ENCODE data around the gene NUMBL.

Gene NUMBL

DNA sequence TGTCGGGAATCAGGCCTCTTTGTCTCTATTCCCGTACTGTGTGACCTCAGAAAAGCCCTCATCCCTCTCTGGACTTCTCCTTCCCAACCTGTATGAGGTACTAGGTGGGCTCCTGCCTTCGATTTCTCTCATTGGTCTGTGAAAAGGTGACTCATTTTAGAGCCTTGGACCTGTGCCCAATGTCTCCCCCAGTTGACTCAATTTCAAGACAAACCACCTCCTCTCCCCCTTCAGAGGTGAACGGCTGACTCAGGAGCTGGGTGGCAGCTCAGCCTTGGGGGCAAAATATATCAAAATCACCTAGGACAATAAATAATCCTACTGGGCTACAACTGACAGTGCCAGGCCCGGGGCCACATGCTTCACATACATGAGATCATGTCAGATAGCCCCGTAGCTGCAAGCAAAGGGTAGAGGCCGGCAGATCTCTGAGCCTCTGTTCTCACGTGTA is 25.6 kb upstream of the NUMBL start:
- peak; percentile 67 for DNase-seq (ENCODE audit: low spot score)

DNA sequence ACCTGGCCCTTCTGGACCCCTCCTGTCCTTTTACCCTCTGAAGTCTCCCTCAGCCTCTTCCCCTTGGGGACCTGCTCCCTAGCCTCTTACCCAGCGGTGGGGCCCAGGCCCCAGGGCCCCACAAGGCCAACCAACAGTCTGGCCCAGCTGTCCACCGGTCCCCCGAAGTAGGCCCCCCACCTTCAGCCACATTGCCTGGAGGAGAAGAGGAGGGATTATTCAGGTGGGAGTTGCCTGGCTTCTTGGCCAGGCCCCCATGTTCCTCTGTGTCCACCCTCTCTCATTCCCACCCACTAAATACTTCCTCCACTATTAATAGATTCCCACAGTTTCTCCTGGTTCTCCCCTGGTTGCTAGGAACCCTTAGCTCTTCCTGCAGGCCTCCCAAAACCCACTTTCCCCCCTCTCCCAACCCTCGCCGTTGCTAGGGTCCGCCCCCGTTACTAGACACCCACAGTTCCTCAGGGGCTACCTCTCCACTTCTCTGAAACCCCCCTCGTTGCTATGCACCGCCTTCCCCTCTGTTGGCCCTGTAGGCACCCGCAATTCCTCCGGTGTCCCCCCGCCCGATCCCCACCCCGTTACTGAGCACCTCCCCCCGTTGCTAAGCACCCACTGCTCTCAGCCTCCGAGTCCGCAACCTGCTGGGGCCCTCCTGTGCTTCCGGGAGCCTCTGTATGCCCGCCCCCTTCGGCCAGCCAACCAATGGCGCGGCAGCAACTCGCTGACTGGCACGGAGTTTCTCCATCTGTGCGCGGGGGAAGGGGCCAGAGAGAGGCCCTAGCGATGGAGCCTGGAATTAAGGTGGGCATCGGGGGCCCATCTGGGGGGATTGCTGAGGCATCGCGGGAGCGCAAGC is 24.2 kb upstream of the NUMBL start:
- peak; percentile 94 for DNase-seq (ENCODE audit: low spot score)

DNA sequence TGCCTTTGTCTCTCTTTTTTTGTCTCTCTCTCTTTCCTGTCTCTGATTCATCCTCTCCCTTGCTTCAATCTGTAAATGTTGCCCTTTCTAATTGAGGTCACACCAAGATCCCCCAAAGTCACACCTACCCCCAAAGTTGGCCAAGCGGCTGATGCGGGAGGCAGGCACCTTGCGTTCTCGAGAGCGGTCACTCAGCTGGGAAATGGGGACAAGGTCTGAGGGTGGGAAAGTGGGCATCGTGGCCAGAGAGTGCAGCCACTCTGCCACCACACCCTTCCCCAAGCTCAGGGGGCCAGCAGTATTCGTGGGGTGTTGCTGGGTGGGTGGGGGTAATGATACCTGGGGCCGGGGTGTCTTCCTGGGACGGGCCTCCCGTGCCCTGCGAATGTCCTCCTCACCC is 23.5 kb upstream of the NUMBL start:
- no peak for DNase-seq (ENCODE audit: low spot score)

DNA sequence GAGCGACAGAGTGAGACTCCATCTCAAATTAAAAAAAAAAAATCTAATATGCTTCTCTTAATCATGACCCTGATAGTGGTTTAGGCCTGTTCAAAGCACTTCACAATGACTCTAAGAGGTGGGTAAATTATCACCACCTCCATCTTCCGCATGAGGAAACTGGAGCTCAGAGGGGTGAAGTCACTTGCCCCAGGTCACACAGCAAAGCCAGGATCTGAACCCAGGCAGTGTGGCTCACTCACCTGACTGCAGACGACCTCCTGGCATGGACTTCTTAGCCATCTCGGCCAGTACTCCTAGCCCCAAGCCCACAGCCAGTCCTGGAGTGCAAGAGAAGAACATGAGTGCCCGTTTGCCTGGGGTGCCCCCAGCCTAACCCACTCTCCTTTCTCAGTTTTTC is 19.4 kb upstream of the NUMBL start:
- no peak for DNase-seq (ENCODE audit: low spot score)

DNA sequence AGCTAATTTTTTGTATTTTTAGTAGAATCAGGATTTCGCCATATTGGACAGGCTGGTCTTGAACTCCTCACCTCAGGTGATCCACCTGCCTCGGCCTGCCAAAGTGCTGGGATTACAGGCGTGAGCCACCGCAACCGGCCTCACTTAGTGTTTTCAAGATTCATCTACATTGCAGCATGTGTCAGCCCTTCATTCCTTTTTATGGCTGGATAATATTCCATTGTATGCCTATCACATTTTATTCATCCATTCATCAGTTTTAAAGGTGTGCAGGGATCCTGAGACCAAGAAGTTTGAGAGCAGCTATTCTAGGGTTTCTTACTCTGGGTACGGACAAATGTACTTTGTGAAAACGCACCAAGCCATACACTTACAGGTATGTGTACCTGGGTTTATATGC is 17.2 kb upstream of the NUMBL start:
- DNase-seq (ENCODE audit: low spot score), result no peak

DNA sequence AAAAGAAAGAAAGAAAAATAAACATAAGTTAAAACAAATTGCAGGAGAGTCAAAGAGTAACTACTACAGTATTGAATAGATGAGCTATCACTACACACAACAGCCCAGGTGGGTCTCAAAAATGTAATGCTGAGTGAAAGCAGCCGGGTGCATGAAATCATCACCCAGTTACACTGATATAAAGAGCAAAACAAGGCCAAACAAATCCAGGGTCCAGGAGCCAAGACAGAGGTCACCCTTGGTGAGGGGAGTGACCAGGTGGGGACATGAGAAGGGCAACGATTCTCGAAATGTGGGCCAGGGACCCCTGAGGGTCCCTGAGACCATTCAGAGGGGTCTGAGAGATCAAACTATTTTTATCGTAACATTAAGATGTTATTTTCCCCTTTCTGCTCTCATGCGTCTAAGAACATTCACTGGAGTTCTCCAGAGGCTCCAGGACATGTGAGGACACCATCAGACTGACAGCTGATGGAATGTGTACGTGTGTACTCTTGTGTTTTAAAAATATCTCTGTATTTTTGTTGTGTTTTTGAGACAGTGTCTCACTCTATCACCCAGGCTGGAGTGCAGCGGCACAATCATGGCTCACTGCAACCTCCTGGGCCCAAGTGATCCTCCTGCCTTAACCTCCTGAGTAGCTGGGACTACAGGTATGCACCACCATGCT is 15.6 kb upstream of the NUMBL start:
- DNase-seq (ENCODE audit: low spot score), result no peak

DNA sequence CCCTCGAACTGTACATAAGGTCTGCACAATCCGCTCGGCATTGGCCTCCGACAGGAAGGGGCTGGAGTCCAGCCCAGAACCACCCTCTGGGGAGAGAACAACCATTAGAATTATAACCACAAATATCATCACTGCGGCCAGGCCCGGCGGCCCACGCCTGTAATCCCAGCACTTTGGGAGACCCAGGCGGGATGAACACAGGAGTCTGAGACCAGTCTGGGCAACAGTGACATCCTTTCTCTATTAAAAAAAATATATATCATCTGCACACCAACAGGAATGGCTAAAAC is 14.9 kb upstream of the NUMBL start:
- DNase-seq (ENCODE audit: low spot score), result no peak

DNA sequence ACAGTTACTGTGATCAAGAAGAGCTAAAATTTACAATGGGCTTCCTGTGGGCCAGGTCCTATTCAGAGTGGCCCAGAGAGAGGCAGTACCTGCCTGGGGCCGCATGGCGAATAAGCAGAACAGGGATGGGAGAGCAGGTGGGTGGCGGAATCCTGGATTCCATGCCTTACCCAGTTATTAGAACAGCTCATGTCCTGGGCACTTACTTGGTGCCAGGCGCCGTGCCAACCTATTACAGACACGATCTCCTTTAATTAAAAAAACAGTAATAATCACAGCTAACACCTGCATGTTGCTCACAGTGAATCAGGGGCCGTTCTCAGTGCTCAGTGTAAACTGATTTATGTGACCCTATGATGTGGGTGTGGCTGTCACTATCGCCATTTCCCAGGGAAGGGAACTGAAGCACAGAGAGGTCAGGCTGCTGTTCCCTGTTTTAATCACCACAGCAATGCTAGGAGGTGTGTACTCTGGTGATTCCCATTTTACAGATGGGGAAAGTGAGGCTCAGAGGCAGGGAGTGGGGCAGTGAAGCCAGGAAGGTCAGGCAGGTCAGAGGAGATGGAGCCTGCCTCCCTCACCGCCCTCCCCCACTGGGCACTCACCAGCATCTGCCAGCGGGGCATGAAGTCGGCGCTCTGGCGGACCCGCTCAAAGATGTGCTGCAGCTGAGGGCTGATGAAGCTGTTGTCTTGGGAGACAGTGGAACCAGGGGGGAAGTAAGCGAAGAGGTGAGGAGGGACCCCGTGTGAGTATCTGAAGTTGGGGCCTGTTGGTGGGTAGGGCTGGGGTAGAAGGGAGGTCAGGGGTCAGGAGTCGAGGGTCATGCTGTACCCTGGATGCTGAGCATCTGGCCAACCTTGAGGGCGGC is 14.3 kb upstream of the NUMBL start:
- DNase-seq (ENCODE audit: low spot score), result no peak

DNA sequence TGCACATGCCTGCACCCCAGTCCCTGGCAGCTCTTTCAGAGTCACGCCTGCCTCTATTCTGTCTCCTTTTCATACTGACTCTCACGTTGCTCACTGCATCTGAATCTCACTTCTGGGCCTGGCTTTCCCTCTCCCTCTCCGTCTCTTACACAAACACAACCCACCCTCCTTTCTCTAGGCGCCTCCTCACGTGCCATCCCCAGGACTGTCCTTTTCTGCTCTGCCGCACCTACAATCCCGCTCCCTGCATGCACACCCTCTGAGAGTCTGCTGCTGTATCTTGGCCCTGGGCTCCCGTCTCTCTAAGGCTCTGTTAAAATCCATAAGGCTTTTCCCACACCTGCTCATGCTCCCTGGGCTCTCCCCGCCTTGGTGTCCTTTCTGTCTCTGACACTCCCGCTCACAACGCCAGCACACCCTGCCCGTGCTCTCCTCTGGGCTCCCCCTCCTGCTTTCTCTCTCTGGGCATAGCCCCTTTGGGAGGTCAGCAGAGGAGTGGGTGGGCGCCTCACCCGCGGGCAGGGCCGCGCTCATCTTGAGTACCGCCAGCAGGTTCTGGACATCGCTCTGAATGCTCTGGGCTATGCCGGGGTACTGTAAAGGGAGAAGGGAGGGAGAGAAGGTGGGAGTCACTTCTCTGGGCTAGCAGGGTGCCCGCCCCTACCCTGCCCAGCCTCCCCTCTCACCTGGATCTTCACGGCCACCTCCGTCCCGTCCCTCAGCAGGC is 12.7 kb upstream of the NUMBL start:
- DNase-seq (ENCODE audit: low spot score), result no peak

DNA sequence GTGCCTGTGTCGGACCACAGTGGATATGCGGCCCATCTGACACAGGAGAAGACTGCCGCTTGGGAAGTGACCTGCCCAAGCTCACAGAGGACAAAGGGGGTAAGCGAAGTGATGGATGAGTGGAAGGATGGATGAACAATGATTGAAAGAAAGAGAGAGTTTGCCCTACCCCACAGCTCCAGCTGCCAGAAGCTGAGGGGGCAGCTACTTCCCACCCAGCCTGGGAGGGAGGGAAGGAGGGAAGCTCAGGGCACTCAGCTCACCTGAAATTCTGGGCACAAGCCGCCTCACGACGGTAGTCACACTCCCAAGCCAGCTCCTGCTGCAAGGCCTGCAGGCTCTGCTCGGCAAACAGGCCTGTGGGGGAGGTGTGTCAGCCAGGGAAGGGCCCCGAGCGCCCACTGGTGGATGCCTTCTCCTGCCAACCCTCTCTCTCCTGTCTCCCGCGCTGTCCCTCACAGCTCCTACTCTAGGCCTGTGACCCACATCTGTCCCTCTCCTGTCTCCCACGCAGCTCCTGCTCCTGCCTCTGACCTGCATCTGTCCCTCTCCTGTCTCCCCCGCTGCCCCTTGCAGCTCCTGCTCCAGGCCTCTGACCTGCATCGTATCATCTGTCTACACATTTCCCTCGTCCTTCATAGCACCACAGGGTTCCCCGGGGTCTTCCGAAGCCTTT is 12.0 kb upstream of the NUMBL start:
- DNase-seq (ENCODE audit: low spot score), result no peak

DNA sequence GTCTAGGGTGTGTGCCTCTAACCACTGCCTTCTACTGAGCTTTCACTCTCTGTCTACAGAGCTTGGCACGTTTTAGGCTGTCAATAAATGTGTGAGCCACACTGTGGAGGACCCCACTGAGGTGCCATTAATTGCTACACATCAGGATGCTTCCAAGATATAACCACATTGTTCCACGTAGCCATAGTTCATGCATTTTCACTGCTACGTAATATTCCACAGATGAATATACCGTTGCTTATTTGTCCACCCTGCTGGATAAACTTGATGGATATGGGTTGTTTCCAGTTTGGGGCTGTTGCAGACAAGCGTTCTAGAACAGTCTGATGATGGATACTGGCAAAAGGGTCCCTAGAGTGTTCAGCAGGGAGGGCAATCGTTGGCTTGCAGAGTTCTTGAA is 11.3 kb upstream of the NUMBL start:
- DNase-seq (ENCODE audit: low spot score), result no peak

DNA sequence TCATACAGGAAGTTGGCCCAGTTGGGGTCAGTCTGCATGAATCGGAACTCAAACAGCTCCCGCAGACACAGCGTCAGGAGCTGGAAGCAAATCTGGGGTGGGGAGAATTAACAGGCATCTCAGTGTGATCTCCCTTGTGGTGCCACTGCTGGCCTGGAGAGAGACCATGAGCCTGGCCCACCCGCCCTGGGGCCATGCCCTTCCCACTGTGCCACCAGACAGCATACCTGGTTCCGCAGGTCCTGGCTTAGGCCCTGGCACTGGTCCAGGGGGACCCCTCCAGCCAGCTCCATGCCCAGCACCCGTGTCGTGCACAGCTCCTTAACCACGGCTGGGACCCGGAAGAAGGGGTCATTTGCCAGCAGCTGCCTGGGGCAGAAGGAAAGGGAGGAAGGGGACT is 9.6 kb upstream of the NUMBL start:
- DNase-seq (ENCODE audit: low spot score), result no peak

DNA sequence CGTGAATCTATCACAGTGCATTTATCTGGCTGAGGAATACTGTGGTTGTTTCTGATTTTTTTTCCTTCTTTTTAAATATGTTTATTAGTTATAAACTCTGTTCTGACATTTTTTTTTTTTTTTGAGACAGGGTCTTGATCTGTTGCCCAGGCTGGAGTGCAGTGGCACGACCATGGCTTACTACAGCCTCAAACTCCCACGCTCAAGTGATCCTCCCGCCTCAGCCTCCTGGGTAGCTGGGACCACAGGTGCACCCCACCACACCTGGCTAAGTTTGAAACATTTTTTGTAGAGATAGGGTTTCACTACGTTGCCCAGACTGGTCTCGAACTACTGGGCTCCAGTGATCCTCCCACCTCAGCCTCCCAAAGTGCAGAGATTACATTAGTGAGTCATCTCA is 6.6 kb upstream of the NUMBL start:
- DNase-seq (ENCODE audit: low spot score), result no peak

DNA sequence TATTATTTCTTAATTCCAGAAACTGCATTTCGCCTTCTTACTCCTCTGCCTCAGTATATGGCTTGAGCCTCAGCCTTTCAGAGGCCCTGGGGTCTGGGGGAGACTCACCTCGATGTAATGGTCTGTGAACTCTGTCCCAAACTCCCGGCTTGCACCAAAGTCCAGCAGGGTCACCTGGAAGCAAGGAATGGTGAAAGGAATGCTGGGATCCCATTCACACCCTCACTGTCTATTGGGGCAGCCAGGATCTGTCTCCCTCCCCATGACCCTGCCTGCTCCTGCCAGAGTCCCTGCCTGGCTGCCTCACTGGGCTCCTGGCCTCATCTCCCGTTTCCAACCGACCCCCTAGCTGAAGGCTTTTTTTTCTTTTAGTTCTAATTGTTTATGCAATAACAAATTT is 5.4 kb upstream of the NUMBL start:
- DNase-seq (ENCODE audit: low spot score), result no peak

DNA sequence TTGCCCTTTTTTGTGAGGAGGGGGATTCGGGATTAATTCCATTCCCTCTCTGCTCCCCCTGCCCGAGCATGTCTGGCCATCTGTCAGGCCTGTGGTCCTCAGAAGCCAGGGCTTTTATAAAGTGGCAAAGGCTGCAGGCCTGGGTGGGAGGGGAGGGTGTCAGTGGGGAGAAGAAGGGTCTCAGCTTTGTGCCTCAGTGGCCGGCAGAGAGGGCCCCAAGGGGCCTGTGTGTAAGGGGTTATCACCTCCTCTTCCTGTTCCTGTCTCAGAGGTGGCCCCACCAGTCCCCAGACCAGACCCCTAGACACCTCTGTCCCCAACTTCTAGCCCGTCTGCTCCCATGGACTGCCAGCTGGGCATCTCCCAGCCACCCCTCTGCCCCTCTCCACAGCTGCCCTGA is 3.4 kb upstream of the NUMBL start:
- DNase-seq (ENCODE audit: low spot score), result no peak

DNA sequence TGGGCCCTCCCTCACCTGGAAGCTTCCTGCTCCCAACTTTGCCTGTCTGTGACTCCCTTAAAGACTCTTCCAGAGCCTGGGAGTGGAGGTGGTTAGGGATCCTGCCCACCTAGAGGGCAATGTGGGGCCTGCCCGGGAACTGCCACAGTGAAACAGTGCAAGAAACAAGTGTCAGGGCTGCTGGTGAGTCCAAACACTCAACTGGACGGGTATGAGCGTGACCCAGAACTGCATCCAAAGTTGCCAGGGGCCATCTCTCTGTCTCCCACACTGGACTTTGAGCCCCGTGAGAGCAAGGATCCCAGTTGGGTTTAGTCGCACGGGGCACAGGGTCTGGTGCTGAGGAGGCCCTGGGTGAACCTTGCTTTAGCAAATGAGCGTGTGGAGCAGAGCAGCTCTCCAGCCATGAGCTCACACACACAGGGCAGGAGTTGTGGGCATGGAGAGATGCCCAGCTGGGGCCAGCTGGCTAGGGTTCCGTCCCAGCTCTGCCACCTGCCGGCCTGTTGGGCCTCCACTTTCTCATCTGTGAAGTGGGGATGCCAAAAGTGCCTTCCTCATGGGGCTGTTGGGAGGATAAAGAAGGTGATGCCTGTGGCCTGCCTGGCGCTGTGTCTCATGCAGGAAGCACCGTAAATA is 2.8 kb upstream of the NUMBL start:
- DNase-seq (ENCODE audit: low spot score), result no peak

DNA sequence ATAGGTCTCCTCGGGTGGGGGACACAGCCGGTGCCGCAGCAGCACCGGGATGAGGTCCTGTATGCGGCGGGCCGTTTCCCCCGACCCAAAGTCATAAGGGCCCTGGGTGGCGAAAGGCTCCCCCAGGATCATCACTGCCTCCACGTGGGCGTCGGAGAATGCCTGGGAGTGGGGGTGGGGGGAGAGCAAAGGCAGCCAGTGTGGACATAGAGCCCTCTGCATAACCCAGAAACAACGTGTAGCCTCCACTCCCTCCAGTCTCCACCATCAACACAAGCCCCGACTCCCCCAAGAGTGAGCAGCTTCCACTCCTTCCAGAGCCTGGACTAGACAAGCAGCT is 1.7 kb upstream of the NUMBL start:
- no peak for DNase-seq (ENCODE audit: low spot score)

DNA sequence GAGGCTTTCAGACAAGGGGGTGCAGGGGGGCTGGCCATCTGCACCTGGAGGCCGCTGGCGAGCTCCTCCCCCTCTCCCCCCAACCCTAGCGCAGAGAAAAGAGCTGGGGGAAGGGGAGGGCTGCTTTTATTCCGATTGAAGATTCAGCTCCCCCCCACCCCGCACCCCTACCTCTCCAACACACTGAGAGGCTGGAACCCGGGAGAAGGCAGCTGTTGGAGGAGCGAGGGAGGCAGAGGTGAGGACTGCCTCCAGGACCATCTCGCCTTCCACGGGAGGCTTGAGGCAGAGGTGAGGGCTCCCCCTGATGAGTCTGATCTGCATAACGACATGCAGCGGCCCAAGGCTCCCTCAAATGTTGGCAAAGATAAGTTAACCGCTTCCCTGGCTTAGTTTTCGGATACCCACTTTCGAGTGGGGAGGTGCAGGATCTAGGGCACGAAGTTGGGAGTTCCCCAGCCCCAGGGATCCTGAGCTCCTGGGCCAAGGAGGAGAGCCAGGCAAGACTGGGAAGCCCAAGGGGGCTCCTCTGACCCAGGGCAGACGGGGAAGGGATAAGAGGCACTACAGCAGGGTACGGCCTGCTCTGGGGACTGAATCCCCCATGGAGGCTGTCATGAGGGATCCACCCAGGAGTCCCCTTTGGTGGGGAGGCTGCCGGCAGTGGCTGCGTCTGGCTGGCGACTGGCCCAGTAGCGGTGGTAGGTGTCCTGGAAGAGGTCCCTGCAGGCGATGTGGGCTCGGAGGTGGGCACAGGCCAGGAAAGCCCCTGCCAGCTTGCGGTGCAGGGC is 1.2 kb upstream of the NUMBL start:
- no peak for DNase-seq (ENCODE audit: low spot score)

DNA sequence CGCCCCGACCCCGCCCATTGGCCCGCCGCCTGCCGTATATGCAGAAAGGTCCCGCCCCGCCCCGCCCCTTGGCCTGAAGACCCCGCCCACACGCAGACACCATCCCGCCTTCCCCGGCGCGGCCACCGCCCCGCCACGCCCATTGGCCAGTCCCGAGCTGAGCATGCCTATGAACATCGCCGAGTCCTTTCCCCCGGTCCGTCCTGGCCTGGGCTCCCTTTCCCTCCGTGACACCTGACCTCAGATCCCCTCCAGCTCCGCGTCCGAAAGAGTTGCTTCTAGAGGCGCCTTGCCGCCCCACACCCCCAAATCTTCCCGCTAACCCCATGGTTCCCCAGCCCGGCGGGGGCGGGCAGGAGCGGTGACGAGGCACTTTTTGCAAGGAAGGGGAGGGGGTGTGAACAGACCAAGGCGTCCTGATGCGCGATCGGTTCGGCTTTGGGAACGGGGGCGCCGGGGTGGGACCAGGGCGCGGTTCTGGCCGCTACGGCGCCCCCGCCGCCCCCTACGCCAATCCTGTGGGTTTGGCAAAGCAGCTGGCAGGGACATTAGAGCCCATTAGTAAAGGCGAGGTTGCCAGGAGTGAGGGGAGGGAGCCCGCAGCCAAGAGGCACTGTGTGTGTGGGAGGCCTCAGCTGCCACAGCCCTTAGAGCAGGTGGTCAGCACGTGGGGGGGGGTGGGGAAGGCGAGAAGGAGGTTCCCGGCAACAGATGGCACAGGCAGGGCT is 406 bp upstream of the NUMBL start:
- peak; percentile 91 for DNase-seq (ENCODE audit: low spot score)

All from CD4-positive, alpha-beta T cell treated with Interleukin-6 at 100 ng/mL for 8 hours (primary cell).